ENCODE results near the gene PUM1. TPM values are rescaled to one million over a fixed set of nuclear protein-coding genes. Genes with fewer than 3 reads are reported as not detected.

PUM1 gene
- total RNA-seq, 1 experiment from 2014 or later: 110 TPM

- Mint-ChIP-seq H3K9me3 (ENCODE audit: unreplicated experiment) (no peaks in the 10 kb centered on the region), H3K27me3 (ENCODE audit: insufficient read depth, unreplicated experiment) (no peaks in the 10 kb centered on the region), H3K36me3 (ENCODE audit: insufficient read depth, unreplicated experiment) (peaks cover 96% of the 10 kb centered on the region), H3K27ac (ENCODE audit: low read depth, unreplicated experiment) (no peak overlapping the region), H3K4me3 (ENCODE audit: unreplicated experiment) (no peak overlapping the region), H3K4me1 (ENCODE audit: insufficient read depth, unreplicated experiment) (peaks cover 15% of the 10 kb centered on the region)
- TF ChIP-seq, protein P1, sequence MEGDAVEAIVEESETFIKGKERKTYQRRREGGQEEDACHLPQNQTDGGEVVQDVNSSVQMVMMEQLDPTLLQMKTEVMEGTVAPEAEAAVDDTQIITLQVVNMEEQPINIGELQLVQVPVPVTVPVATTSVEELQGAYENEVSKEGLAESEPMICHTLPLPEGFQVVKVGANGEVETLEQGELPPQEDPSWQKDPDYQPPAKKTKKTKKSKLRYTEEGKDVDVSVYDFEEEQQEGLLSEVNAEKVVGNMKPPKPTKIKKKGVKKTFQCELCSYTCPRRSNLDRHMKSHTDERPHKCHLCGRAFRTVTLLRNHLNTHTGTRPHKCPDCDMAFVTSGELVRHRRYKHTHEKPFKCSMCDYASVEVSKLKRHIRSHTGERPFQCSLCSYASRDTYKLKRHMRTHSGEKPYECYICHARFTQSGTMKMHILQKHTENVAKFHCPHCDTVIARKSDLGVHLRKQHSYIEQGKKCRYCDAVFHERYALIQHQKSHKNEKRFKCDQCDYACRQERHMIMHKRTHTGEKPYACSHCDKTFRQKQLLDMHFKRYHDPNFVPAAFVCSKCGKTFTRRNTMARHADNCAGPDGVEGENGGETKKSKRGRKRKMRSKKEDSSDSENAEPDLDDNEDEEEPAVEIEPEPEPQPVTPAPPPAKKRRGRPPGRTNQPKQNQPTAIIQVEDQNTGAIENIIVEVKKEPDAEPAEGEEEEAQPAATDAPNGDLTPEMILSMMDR (IDR thresholded peaks at IDR 0.05; ENCODE audit: unreplicated experiment): no peak
- ChIA-PET CTCF (interaction anchor here (0.6 to 0.9 kb wide), 3 partner anchors 23 to 48 kb away, joined by 3 read pairs; no protein-coding TSS in a partner anchor), POLR2A (no interaction called here)
- intact Hi-C loops (cut with micrococcal nuclease): no loop called here
- DNase-seq (ENCODE audit: unreplicated experiment): no peak
- no TSS peak for BruUV-seq (replicated peaks)
Measured at GRCh38 chr1:30962609-30963508, 102.7 kb downstream of the PUM1 start.

- DNase-seq (ENCODE audit: unreplicated experiment): no peak
- Mint-ChIP-seq H3K27me3 (ENCODE audit: insufficient read depth, unreplicated experiment) (no peaks in the 10 kb centered on the region), H3K4me3 (ENCODE audit: unreplicated experiment) (no peak overlapping the region), H3K36me3 (ENCODE audit: insufficient read depth, unreplicated experiment) (peaks cover 96% of the 10 kb centered on the region), H3K27ac (ENCODE audit: low read depth, unreplicated experiment) (no peak overlapping the region), H3K9me3 (ENCODE audit: unreplicated experiment) (no peaks in the 10 kb centered on the region), H3K4me1 (ENCODE audit: insufficient read depth, unreplicated experiment) (peaks cover 7% of the 10 kb centered on the region)
- TF ChIP-seq, protein P1 (IDR thresholded peaks at IDR 0.05; ENCODE audit: unreplicated experiment): no peak
- intact Hi-C loops (cut with micrococcal nuclease): no loop called here
- ChIA-PET CTCF (interaction anchor here (0.9 kb wide), 1 partner anchor 29 kb away, joined by 3 read pairs; no protein-coding TSS in a partner anchor), POLR2A (interaction anchor here (0.7 to 2.0 kb wide), 6 partner anchors 9 to 32 kb away, joined by 3 to 7 read pairs (median 5); no protein-coding TSS in a partner anchor)
- BruUV-seq (replicated peaks): no TSS peak
Measured at GRCh38 chr1:30957560-30958222, 107.8 kb downstream of the PUM1 start.

GRCh38 chr1:30955448-30956015, 110.0 kb downstream of the PUM1 start:
- intact Hi-C loops (cut with micrococcal nuclease): no loop called here
- Mint-ChIP-seq H3K27ac (ENCODE audit: low read depth, unreplicated experiment) (no peak overlapping the region), H3K36me3 (ENCODE audit: insufficient read depth, unreplicated experiment) (peaks cover 100% of the 10 kb centered on the region), H3K27me3 (ENCODE audit: insufficient read depth, unreplicated experiment) (no peaks in the 10 kb centered on the region), H3K9me3 (ENCODE audit: unreplicated experiment) (no peaks in the 10 kb centered on the region), H3K4me1 (ENCODE audit: insufficient read depth, unreplicated experiment) (peaks cover 7% of the 10 kb centered on the region), H3K4me3 (ENCODE audit: unreplicated experiment) (no peak overlapping the region)
- DNase-seq (ENCODE audit: unreplicated experiment): no peak
- BruUV-seq (replicated peaks): no TSS peak
- POLR2A ChIA-PET: interaction anchor here (0.6 kb wide), 1 partner anchor 59 kb away, joined by 4 read pairs; no protein-coding TSS in a partner anchor
- TF ChIP-seq, protein P1 (IDR thresholded peaks at IDR 0.05; ENCODE audit: unreplicated experiment): no peak
- CTCF ChIA-PET: no interaction called here

DNA sequence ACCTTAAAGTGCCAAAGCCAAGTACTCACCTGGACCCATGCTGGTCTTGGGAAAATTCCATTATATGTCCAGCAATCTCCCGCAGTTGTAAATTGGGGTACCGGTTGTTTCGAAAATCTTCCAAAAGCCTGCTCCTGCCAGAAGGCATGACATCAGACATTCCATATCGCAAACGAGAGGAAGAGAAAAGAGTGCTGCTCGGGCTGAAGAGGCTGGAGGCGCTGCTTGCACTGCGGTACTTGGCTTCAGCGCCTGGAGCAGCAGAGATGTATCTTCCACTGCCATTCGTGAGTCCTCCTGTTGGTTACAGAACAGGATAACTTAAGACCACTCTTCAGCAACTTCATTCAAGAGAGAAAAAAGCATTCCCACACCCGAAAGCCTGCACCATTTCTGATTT, 111.8 kb downstream of the PUM1 start:
- TF ChIP-seq, protein P1 (IDR thresholded peaks at IDR 0.05; ENCODE audit: unreplicated experiment): no peak
- no peak for DNase-seq (ENCODE audit: unreplicated experiment)
- no TSS peak for BruUV-seq (replicated peaks)
- POLR2A ChIA-PET: no interaction called here
- no peaks in the 10 kb centered on the region for H3K27me3 Mint-ChIP-seq (ENCODE audit: insufficient read depth, unreplicated experiment)
- CTCF ChIA-PET: no interaction called here
- no peaks in the 10 kb centered on the region for H3K9me3 Mint-ChIP-seq (ENCODE audit: unreplicated experiment)
- H3K4me1 Mint-ChIP-seq (ENCODE audit: insufficient read depth, unreplicated experiment): peaks cover 7% of the 10 kb centered on the region
- peaks cover 100% of the 10 kb centered on the region for H3K36me3 Mint-ChIP-seq (ENCODE audit: insufficient read depth, unreplicated experiment)
- intact Hi-C loops (cut with micrococcal nuclease): no loop called here
- no peak overlapping the region for H3K4me3 Mint-ChIP-seq (ENCODE audit: unreplicated experiment)
- H3K27ac Mint-ChIP-seq (ENCODE audit: low read depth, unreplicated experiment): no peak overlapping the region

Data from MCF 10A (cell line).